Peyer's patch (tissue), 4 donors: Measurements from ENCODE around the gene FREM1. TPM values are rescaled to one million over a fixed set of nuclear protein-coding genes. Genes with fewer than 3 reads are reported as not detected.

Source experiments
- DNase-seq, 3 donors: peaks; one replicate each; pipeline ENCODE4 v3.0.0-alpha.2; 2017 to 2019
- H3K27ac ChIP-seq, 4 donors: fragments of 200-600 bp; sonication (generic); one replicate each; pipeline ENCODE4 v1.5.1; 2016 to 2019
- H3K27me3 ChIP-seq, 2 donors: fragments of 200-600 bp; sonication (generic); one replicate each; pipeline ENCODE4 v1.5.1; 2019
- H3K36me3 ChIP-seq, 3 donors: fragments of 200-600 bp; sonication (generic); one replicate each; pipeline ENCODE4 v1.5.1; 2016 to 2019
- H3K4me1 ChIP-seq, 4 donors: fragments of 200-600 bp; sonication (generic); one replicate each; pipeline ENCODE4 v1.5.1; 2016 to 2019
- H3K4me3 ChIP-seq, 4 donors: fragments of 200-600 bp; sonication (generic); 1 replicate in 3 of 4; 2 replicates in 1 of 4; pipeline ENCODE4 v1.5.1; 2016 to 2019; ENCODE audit warnings: mild to moderate bottlenecking in 1 of 4
- H3K9me3 ChIP-seq, 4 donors: fragments of 200-600 bp; sonication (generic); one replicate each; pipeline ENCODE4 v1.5.1; 2016 to 2019; ENCODE audit warnings: mild to moderate bottlenecking in 1 of 4
- POLR2A ChIP-seq, 2 donors: fragments of 450-650 bp; IDR thresholded peaks; one replicate each; pipeline ENCODE4 v1.5.1; 2017; ENCODE audit warnings: antibody characterized with exemption in 2 of 2, mild to moderate bottlenecking in 2 of 2, moderate library complexity in 2 of 2
- total RNA-seq, 4 donors: library from RNA; depleted of rRNA; stranded (reverse); fragments of >200 nt; gene quantifications; one replicate each; pipeline ENCODE4 v1.1.0, GENCODE V29; 2016
- TF ChIP-seq, protein P1 (sequence below), 6 experiments: fragments of 450-650 bp in 4 of 6; fragments of 200-600 bp in 2 of 6; sonication (generic) in 1 of 6; IDR thresholded peaks; one replicate each; pipeline ENCODE4 v1.5.1; 2017 to 2019; ENCODE audit warnings: antibody characterized with exemption in 6 of 6, mild to moderate bottlenecking in 3 of 6, moderate library complexity in 1 of 6

The FREM1 gene
- total RNA-seq, 4 donors from 2014 or later: 31.4 to 108 (median 54.0) TPM

- DNase-seq: peak in 1 of 3 donors; percentile 52
- H3K4me1 ChIP-seq: peaks cover 0 to 19% (median 0%) of the 10 kb centered on the region in 4 donors
- no peak for TF ChIP-seq POLR2A (IDR thresholded peaks at IDR 0.05)
- TF ChIP-seq, protein P1, sequence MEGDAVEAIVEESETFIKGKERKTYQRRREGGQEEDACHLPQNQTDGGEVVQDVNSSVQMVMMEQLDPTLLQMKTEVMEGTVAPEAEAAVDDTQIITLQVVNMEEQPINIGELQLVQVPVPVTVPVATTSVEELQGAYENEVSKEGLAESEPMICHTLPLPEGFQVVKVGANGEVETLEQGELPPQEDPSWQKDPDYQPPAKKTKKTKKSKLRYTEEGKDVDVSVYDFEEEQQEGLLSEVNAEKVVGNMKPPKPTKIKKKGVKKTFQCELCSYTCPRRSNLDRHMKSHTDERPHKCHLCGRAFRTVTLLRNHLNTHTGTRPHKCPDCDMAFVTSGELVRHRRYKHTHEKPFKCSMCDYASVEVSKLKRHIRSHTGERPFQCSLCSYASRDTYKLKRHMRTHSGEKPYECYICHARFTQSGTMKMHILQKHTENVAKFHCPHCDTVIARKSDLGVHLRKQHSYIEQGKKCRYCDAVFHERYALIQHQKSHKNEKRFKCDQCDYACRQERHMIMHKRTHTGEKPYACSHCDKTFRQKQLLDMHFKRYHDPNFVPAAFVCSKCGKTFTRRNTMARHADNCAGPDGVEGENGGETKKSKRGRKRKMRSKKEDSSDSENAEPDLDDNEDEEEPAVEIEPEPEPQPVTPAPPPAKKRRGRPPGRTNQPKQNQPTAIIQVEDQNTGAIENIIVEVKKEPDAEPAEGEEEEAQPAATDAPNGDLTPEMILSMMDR (IDR thresholded peaks at IDR 0.05): no peak
- H3K27ac ChIP-seq: peak overlapping the region in 3 of 4 donors; percentile 12 to 63 (median 35)
- H3K36me3 ChIP-seq: no peaks in the 10 kb centered on the region
- no peaks in the 10 kb centered on the region for H3K9me3 ChIP-seq
- no peaks in the 10 kb centered on the region for H3K27me3 ChIP-seq
- no peak overlapping the region for H3K4me3 ChIP-seq
Observed at GRCh38 chr9:14887149-14887548, 23.1 kb downstream of the FREM1 start.

DNA sequence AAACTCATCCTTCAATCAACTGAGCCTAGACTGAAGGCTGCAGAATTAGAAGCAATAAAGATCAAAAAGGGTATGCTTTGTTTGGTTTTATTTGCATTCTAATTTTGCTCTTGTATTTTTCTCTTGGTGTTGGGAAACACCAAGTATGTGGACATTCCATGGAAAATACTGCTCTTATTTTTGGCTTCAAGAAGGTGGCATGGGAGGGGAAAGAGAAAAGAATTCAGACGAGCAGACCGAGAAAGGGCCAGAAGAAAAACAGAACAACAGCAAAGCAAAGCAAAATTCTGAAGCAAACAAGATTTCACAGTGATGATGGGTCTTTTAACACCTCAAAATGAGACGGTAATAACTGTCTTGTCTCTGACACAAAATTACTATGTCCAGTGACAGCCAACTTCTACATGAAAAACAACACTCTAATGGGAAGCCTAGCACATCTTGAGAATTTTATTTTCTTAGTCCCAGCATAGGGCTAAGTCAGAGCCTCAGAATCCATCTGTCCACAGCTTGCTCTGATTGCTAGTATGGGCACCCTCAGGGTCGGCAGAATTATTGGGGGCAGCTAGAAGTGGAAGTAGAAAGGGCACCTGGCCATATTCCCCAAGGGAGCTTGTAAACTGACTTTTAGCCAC is 26.8 kb downstream of the FREM1 start:
- Histone ChIP-seq H3K27ac (no peak overlapping the region), H3K9me3 (no peaks in the 10 kb centered on the region), H3K4me1 (peaks cover 0 to 21% (median 1%) of the 10 kb centered on the region in 4 donors), H3K27me3 (no peaks in the 10 kb centered on the region), H3K36me3 (no peaks in the 10 kb centered on the region), H3K4me3 (no peak overlapping the region)
- TF ChIP-seq POLR2A (IDR thresholded peaks at IDR 0.05): no peak
- TF ChIP-seq, protein P1 (IDR thresholded peaks at IDR 0.05): no peak
- DNase-seq: no peak

GRCh38 chr9:14882090-14882489 is 28.1 kb downstream of the FREM1 start:
- H3K9me3 ChIP-seq: no peaks in the 10 kb centered on the region
- no peak for DNase-seq
- no peaks in the 10 kb centered on the region for H3K27me3 ChIP-seq
- no peak overlapping the region for H3K4me3 ChIP-seq
- H3K27ac ChIP-seq: peak overlapping the region in 3 of 4 donors; percentile 32 to 74 (median 37)
- H3K4me1 ChIP-seq: peaks cover 0 to 13% (median 1%) of the 10 kb centered on the region in 4 donors
- H3K36me3 ChIP-seq: no peaks in the 10 kb centered on the region
- TF ChIP-seq, protein P1 (IDR thresholded peaks at IDR 0.05): no peak
- no peak for TF ChIP-seq POLR2A (IDR thresholded peaks at IDR 0.05)

DNA sequence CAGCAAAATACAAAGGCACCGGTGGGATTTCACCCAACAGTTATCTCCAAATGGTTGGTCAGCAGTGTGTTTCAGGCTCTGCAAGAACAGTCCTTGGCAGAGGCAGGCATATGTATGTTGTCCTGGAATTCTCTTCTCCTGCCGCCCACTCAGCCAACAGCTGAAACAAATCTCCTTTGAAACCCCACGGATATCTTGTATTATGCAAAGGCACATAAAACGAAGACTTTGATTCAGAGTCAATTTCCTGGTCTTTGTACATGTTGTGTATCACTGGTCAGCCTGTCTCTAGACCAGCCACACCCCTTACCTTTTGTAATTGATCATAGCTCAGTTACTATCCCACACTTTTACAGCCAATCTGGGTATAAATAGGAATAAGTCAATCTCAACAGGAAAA is 29.2 kb downstream of the FREM1 start:
- Histone ChIP-seq H3K27me3 (no peaks in the 10 kb centered on the region), H3K36me3 (no peaks in the 10 kb centered on the region), H3K4me1 (peaks cover 0 to 13% (median 1%) of the 10 kb centered on the region in 4 donors), H3K4me3 (no peak overlapping the region), H3K27ac (peak overlapping the region in 2 of 4 donors; percentile 37 to 74), H3K9me3 (no peaks in the 10 kb centered on the region)
- TF ChIP-seq, protein P1 (IDR thresholded peaks at IDR 0.05): no peak
- TF ChIP-seq POLR2A (IDR thresholded peaks at IDR 0.05): no peak
- no peak for DNase-seq

- H3K4me3 ChIP-seq: no peak overlapping the region
- no peak overlapping the region for H3K27ac ChIP-seq
- TF ChIP-seq, protein P1 (IDR thresholded peaks at IDR 0.05): no peak
- TF ChIP-seq POLR2A (IDR thresholded peaks at IDR 0.05): no peak
- no peak for DNase-seq
- no peaks in the 10 kb centered on the region for H3K4me1 ChIP-seq
- H3K36me3 ChIP-seq: no peaks in the 10 kb centered on the region
- no peaks in the 10 kb centered on the region for H3K9me3 ChIP-seq
- H3K27me3 ChIP-seq: no peaks in the 10 kb centered on the region
Observed at GRCh38 chr9:14870090-14870489, 40.1 kb downstream of the FREM1 start.
